ENCODE measurements around the gene EPO.

The EPO gene

GRCh38 chr7:100735730-100736129, 15.5 kb downstream of the EPO start:
- no peak overlapping the region for H3K4me3 ChIP-seq (ENCODE audit: low read depth, low read length)
- TF ChIP-seq CTCF (IDR thresholded peaks at IDR 0.05; ENCODE audit: low read depth, low read length): no peak

GRCh38 chr7:100736671-100737070, 16.4 kb downstream of the EPO start:
- H3K4me3 ChIP-seq (ENCODE audit: low read depth, low read length): no peak overlapping the region
- no peak for TF ChIP-seq CTCF (IDR thresholded peaks at IDR 0.05; ENCODE audit: low read depth, low read length)

GRCh38 chr7:100739934-100740333, 19.7 kb downstream of the EPO start:
- no peak overlapping the region for H3K4me3 ChIP-seq (ENCODE audit: low read depth, low read length)
- TF ChIP-seq CTCF (IDR thresholded peaks at IDR 0.05; ENCODE audit: low read depth, low read length): no peak

GRCh38 chr7:100744605-100745004, 24.3 kb downstream of the EPO start:
- TF ChIP-seq CTCF (IDR thresholded peaks at IDR 0.05; ENCODE audit: low read depth, low read length): no peak
- no peak overlapping the region for H3K4me3 ChIP-seq (ENCODE audit: low read depth, low read length)

GRCh38 chr7:100745184-100745583, 24.9 kb downstream of the EPO start:
- peak overlapping the region; percentile 42 for H3K4me3 ChIP-seq (ENCODE audit: low read depth, low read length)
- no peak for TF ChIP-seq CTCF (IDR thresholded peaks at IDR 0.05; ENCODE audit: low read depth, low read length)

GRCh38 chr7:100752994-100753393, 32.7 kb downstream of the EPO start:
- H3K4me3 ChIP-seq (ENCODE audit: low read depth, low read length): no peak overlapping the region
- no peak for TF ChIP-seq CTCF (IDR thresholded peaks at IDR 0.05; ENCODE audit: low read depth, low read length)

- no peak for TF ChIP-seq CTCF (IDR thresholded peaks at IDR 0.05; ENCODE audit: low read depth, low read length)
- no peak overlapping the region for H3K4me3 ChIP-seq (ENCODE audit: low read depth, low read length)
Observed at GRCh38 chr7:100753750-100754149, 33.5 kb downstream of the EPO start.

Data from WI38 (cell line).